Upper lobe of right lung (tissue), 1 donor: ENCODE data around the gene NID1. TPM values are rescaled to one million over a fixed set of nuclear protein-coding genes. Genes with fewer than 3 reads are reported as not detected.

Experiments
- ATAC-seq: fragments of 200-7000 bp; cut with Tn5 transposase; one replicate; pipeline ENCODE4 v1.9.1; 2020; ENCODE audit warnings: mild to moderate bottlenecking, moderate library complexity
- DNase-seq: peaks from one replicate; pipeline ENCODE4 v3.0.0-alpha.2; 2020
- H3K27ac ChIP-seq: fragments of 200-600 bp; one replicate; pipeline ENCODE4 v1.8.0; 2022
- H3K27me3 ChIP-seq: fragments of 200-600 bp; one replicate; pipeline ENCODE4 v1.8.0; 2022; ENCODE audit warnings: mild to moderate bottlenecking
- H3K36me3 ChIP-seq: fragments of 200-600 bp; one replicate; pipeline ENCODE4 v1.8.0; 2022
- H3K4me1 ChIP-seq: fragments of 200-600 bp; one replicate; pipeline ENCODE4 v1.8.0; 2022
- H3K4me3 ChIP-seq: fragments of 200-600 bp; one replicate; pipeline ENCODE4 v1.8.0; 2022; ENCODE audit warnings: mild to moderate bottlenecking
- H3K9me3 ChIP-seq: fragments of 200-600 bp; one replicate; pipeline ENCODE4 v1.8.0; 2022
- intact Hi-C: fragments of 100-400 bp; cut with DNase I; formaldehyde crosslinking; loops from one replicate; pipeline ENCODE4 v1.11.0; 2022
- total RNA-seq: library from RNA; stranded (reverse); fragmentation: NEBNext Ultra II Directional; extraction: Animal tissue kit (Norgen Biotek cat#: 25700); gene quantifications from one replicate; pipeline ENCODE4 v1.2.1, GENCODE V29; 2021
- TF ChIP-seq, protein P1 (sequence below): fragments of 200-600 bp; IDR thresholded peaks from one replicate; pipeline ENCODE4 v1.8.0; 2022; ENCODE audit warnings: antibody characterized with exemption
- donor health status: DM: no; HTN: yes; CAD: no; lungs with severe emphysema.

Gene NID1
- total RNA-seq, 1 donor from 2014 or later: 60.5 TPM

DNA sequence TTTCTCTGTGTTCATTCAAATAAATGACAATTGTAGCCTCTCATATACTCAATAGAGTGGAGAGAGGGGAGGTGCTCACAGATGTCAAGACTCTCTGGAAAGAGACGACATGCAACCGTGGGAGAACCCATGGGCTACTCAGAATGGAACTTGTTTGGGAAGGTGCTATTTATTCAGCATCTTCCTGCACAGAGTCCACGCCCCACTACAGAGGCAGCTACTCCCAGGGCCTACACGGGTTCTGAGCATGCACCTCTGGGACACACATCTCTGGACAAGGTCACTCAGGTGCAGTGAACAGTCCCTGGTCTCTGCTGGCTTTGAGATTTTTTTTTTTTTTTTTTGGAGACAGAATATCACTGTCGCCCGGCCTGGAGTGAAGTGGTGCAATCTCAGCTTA lies 64.1 kb downstream of the NID1 start:
- Histone ChIP-seq H3K27me3 (no peaks in the 10 kb centered on the region), H3K36me3 (no peaks in the 10 kb centered on the region), H3K4me3 (no peak overlapping the region), H3K4me1 (peaks cover 12% of the 10 kb centered on the region), H3K9me3 (no peaks in the 10 kb centered on the region), H3K27ac (no peak overlapping the region)
- TF ChIP-seq, protein P1, sequence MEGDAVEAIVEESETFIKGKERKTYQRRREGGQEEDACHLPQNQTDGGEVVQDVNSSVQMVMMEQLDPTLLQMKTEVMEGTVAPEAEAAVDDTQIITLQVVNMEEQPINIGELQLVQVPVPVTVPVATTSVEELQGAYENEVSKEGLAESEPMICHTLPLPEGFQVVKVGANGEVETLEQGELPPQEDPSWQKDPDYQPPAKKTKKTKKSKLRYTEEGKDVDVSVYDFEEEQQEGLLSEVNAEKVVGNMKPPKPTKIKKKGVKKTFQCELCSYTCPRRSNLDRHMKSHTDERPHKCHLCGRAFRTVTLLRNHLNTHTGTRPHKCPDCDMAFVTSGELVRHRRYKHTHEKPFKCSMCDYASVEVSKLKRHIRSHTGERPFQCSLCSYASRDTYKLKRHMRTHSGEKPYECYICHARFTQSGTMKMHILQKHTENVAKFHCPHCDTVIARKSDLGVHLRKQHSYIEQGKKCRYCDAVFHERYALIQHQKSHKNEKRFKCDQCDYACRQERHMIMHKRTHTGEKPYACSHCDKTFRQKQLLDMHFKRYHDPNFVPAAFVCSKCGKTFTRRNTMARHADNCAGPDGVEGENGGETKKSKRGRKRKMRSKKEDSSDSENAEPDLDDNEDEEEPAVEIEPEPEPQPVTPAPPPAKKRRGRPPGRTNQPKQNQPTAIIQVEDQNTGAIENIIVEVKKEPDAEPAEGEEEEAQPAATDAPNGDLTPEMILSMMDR: no peak
- intact Hi-C loops: no loop called here
- DNase-seq (no peak), ATAC-seq (no peak)

DNA sequence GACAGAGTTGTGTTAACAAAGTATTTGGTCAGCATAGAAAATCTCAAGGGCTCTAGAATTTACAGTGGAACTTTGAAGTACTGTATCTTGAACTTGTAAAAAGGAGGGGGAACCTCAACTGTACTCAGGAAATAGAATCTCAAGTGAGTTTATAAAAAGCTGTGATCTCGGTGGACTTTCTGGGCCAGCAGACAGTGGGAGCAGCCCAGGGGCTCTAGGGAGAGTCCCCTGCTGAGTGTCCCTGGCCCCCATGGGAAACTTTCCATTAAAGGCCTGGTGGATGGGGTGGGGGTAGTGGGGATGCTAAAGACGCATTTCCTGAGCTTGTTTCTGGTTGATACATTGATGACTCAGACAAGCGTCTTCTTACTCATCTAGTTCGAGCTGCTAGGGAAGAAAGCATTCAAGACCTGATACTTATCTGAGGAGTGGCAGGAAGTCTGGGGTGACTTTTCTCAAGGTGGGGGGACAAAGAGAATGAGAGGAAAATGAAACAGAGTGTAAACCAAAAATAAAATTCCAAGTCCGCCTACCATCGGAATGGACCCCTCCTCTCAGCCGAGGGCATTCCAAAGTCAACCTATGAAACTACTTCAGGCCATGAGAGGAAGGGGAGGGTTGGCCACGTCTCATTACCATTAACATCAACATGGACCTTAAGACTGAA lies 65.5 kb downstream of the NID1 start:
- H3K27ac ChIP-seq: peak overlapping the region; percentile 20
- H3K4me3 ChIP-seq: no peak overlapping the region
- DNase-seq (no peak), ATAC-seq (peak; percentile 53)
- no peaks in the 10 kb centered on the region for H3K36me3 ChIP-seq
- H3K4me1 ChIP-seq: peaks cover 12% of the 10 kb centered on the region
- TF ChIP-seq, protein P1: no peak
- intact Hi-C loops: no loop called here
- no peaks in the 10 kb centered on the region for H3K9me3 ChIP-seq
- no peaks in the 10 kb centered on the region for H3K27me3 ChIP-seq

DNA sequence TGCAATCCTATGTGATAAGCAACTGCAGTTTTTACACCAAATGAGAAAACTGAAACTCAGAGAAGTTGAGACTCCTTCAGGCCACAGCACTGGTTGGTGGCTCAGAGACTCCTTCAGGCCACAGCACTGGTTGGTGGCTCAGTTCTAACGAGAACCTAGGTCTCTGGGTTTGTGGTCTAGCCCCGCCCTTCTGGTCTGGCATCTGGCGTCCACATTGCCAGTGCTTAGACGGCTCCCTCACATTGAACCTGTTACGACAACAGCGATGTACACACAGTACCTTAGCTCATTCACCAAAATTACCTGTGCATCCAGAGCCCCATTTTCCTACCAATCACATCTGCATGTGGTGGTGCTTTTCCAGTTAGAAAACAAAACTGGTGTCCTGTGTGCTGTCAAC lies 66.1 kb downstream of the NID1 start:
- no peak overlapping the region for H3K4me3 ChIP-seq
- intact Hi-C loops: no loop called here
- DNase-seq (no peak), ATAC-seq (peak; percentile 64)
- peaks cover 12% of the 10 kb centered on the region for H3K4me1 ChIP-seq
- H3K36me3 ChIP-seq: no peaks in the 10 kb centered on the region
- H3K9me3 ChIP-seq: no peaks in the 10 kb centered on the region
- TF ChIP-seq, protein P1: no peak
- peak overlapping the region; percentile 20 for H3K27ac ChIP-seq
- H3K27me3 ChIP-seq: no peaks in the 10 kb centered on the region

DNA sequence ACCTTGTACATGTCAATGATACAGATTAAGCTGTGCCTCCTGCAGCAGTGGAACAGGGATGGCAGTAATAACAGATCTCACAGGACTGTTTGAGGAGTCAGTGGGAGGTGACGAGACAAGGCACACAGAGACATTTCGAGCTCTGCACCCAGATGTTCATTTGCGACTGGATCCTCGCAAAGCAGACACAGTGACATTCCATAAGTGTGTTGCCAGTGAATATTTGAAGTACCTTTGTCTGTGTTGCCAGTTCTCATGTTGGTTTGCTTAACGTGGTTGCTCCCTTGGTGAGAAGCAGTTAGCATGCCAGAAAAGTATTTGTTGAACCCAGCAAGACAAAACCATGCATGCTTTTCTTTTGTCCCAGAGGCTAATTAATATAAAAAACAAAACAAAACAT lies 67.0 kb downstream of the NID1 start:
- H3K27ac ChIP-seq: no peak overlapping the region
- no peaks in the 10 kb centered on the region for H3K27me3 ChIP-seq
- no peak for ATAC-seq
- TF ChIP-seq, protein P1: no peak
- intact Hi-C loops: no loop called here
- H3K4me3 ChIP-seq: no peak overlapping the region
- H3K36me3 ChIP-seq: peaks cover 8% of the 10 kb centered on the region
- peaks cover 12% of the 10 kb centered on the region for H3K4me1 ChIP-seq
- no peak for DNase-seq
- no peaks in the 10 kb centered on the region for H3K9me3 ChIP-seq

DNA sequence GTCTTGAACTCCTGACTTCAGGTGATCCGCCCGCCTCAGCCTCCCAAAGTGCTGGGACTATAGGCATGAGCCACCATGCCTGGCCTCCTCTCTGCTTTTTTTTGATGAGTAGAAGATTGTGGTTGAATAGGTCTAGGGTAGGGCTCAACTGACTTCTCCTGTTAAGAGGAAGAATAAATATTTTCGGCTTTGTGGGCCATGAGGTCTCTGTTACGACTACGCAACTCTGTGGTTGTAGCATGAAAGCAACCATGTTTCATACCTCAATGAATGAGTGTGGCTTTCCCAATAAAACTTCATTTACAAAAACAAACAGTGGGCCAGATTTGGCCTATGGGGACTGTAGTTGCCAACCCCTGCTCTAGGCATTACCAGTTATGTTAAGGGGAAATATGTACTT lies 67.8 kb downstream of the NID1 start:
- Histone ChIP-seq H3K36me3 (peaks cover 11% of the 10 kb centered on the region), H3K4me1 (peaks cover 10% of the 10 kb centered on the region), H3K27ac (no peak overlapping the region), H3K9me3 (no peaks in the 10 kb centered on the region), H3K4me3 (no peak overlapping the region), H3K27me3 (no peaks in the 10 kb centered on the region)
- peak; percentile 36 for ATAC-seq
- no peak for DNase-seq
- TF ChIP-seq, protein P1: no peak
- intact Hi-C loops: no loop called here
